ENCODE data around the gene CT45A5.
"Not testable (repeated sequence)": the region's sequence is repeated elsewhere in the genome, so short reads cannot be mapped to it uniquely, and the experiment has no call there.

CT45A5 gene

GRCh38 chrX:135785403-135785802 lies at the start of gene CT45A5:
CT45A5 (minus strand) TSS chrX:135785503; CDS start chrX:135781729, 3,774 bp downstream.
- DNase-seq: not testable (repeated sequence)

- DNase-seq: not testable (repeated sequence)
Measured at GRCh38 chrX:135819912-135820311, 34.6 kb upstream of the CT45A5 start, which contains the start of gene CT45A2. CT45A2 (minus strand) TSS chrX:135820012; CDS start chrX:135816265, 3,747 bp downstream.

GRCh38 chrX:135802687-135803086 lies 17.4 kb upstream of the CT45A5 start, which contains the start of gene CT45A6:
CT45A6 (minus strand) TSS chrX:135802787; CDS start chrX:135798993, 3,794 bp downstream.
- not testable (repeated sequence) for DNase-seq

- DNase-seq: not testable (repeated sequence)
Measured at GRCh38 chrX:135768091-135768490, 17.2 kb downstream of the CT45A5 start, which contains the start of gene CT45A3. CT45A3 (minus strand) TSS chrX:135768191; CDS start chrX:135764444, 3,747 bp downstream.

GRCh38 chrX:135744739-135745138 lies 40.6 kb downstream of the CT45A5 start:
- not testable (repeated sequence) for DNase-seq

- DNase-seq: no peak
Measured at GRCh38 chrX:135741192-135741715, 44.0 kb downstream of the CT45A5 start.

GRCh38 chrX:135740681-135741149 lies 44.6 kb downstream of the CT45A5 start:
- no peak for DNase-seq

- no peak for DNase-seq
Measured at GRCh38 chrX:135737366-135738071, 47.8 kb downstream of the CT45A5 start.

GRCh38 chrX:135734666-135735065 lies 50.6 kb downstream of the CT45A5 start:
- DNase-seq: not testable (repeated sequence)

Data from NCI-H1417 treated with DMSO at 0.1 percent for 48 hours (cell line).